Amygdala (tissue), 56 donors: Measurements from ENCODE around the gene BLVRA.
"Not testable (repeated sequence)": the region's sequence is repeated elsewhere in the genome, so short reads cannot be mapped to it uniquely, and the experiment has no call there.

Experiments
- DNase-seq, 56 donors: peaks; one replicate each; lab custom pipeline; 2025; lab: John Stamatoyannopoulos, UW

The BLVRA gene

GRCh38 chr7:43791665-43792064 lies 33.2 kb downstream of the BLVRA start:
- no peak for DNase-seq

GRCh38 chr7:43792471-43793150 lies 34.1 kb downstream of the BLVRA start:
- DNase-seq: no peak

- DNase-seq: no peak
These were observed 41.1 kb downstream of the BLVRA start for GRCh38 chr7:43799605-43800004.

- DNase-seq: no peak
These were observed 45.4 kb downstream of the BLVRA start for GRCh38 chr7:43803865-43804264.

GRCh38 chr7:43808410-43808809 lies 49.9 kb downstream of the BLVRA start:
- DNase-seq: no peak

GRCh38 chr7:43810195-43810941 lies 51.9 kb downstream of the BLVRA start:
- not testable (repeated sequence) for DNase-seq

GRCh38 chr7:43815373-43815772 lies 56.9 kb downstream of the BLVRA start:
- DNase-seq: no peak

- DNase-seq: not testable (repeated sequence)
These were observed 57.7 kb downstream of the BLVRA start for GRCh38 chr7:43816046-43816797.

- DNase-seq: not testable (repeated sequence)
These were observed 64.9 kb downstream of the BLVRA start for GRCh38 chr7:43823425-43823824.

GRCh38 chr7:43823941-43824340 lies 65.5 kb downstream of the BLVRA start:
- DNase-seq: no peak

- DNase-seq: not testable (repeated sequence)
These were observed 66.0 kb downstream of the BLVRA start for GRCh38 chr7:43824513-43824912.

GRCh38 chr7:43824963-43825362 lies 66.5 kb downstream of the BLVRA start:
- DNase-seq: no peak

GRCh38 chr7:43825391-43825808 lies 66.9 kb downstream of the BLVRA start:
- DNase-seq: no peak

GRCh38 chr7:43830917-43831316 lies 72.4 kb downstream of the BLVRA start:
- not testable (repeated sequence) for DNase-seq

GRCh38 chr7:43834463-43835251 lies 76.2 kb downstream of the BLVRA start:
- no peak for DNase-seq

GRCh38 chr7:43838201-43838658 lies 79.8 kb downstream of the BLVRA start:
- DNase-seq: no peak

- DNase-seq: no peak
These were observed 84.8 kb downstream of the BLVRA start for GRCh38 chr7:43843296-43843695.

GRCh38 chr7:43844257-43844656 lies 85.8 kb downstream of the BLVRA start:
- DNase-seq: no peak

- no peak for DNase-seq
These were observed 86.2 kb downstream of the BLVRA start for GRCh38 chr7:43844662-43845061.

GRCh38 chr7:43847496-43847895 lies 89.0 kb downstream of the BLVRA start:
- no peak for DNase-seq
